ENCODE data around the gene TBC1D10B.
"Not testable (repeated sequence)": the region's sequence is repeated elsewhere in the genome, so short reads cannot be mapped to it uniquely, and the experiment has no call there.

Gene TBC1D10B

GRCh38 chr16:30324220-30324619 is 46.1 kb downstream of the TBC1D10B start:
- H3K9ac ChIP-seq (ENCODE audit: low read depth in 1 of 2, low read length in 2 of 2); H3K27me3 ChIP-seq (ENCODE audit: control insufficient read depth in 2 of 2, insufficient read depth in 2 of 2, low read length in 2 of 2); H3K36me3 ChIP-seq (ENCODE audit: control insufficient read depth in 2 of 2, insufficient read depth in 2 of 2, low read length in 2 of 2); H3K4me1 ChIP-seq (ENCODE audit: control insufficient read depth in 2 of 2, insufficient read depth in 2 of 2, low read length in 2 of 2); H3K9me3 ChIP-seq (ENCODE audit: control insufficient read depth in 2 of 2, low read length in 2 of 2); H3K27ac ChIP-seq (ENCODE audit: low read depth in 2 of 2, low read length in 2 of 2); H3K4me3 ChIP-seq (ENCODE audit: low read length in 2 of 2): not testable (repeated sequence)

DNA sequence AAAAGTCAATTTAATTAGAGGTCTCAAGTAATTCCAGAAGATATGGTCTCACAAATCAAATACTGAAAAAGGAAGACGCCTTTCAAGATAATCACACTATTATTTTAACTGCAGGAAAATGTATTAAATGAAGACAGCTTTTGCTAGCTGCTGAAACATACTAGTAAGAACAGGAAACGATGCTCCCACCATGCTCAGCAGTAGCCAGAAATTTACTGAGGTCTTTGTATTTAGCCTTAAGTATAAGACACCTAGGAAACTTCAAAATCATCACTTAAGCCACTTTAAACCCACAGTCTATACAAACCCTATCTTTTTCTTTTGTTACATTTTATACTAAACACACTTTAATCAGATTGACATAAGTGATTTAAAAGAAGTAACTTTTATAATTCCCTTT is 51.6 kb downstream of the TBC1D10B start:
- H3K4me3 ChIP-seq (ENCODE audit: low read length in 2 of 2); H3K9ac ChIP-seq (ENCODE audit: low read depth in 1 of 2, low read length in 2 of 2); H3K27me3 ChIP-seq (ENCODE audit: control insufficient read depth in 2 of 2, insufficient read depth in 2 of 2, low read length in 2 of 2); H3K27ac ChIP-seq (ENCODE audit: low read depth in 2 of 2, low read length in 2 of 2); H3K9me3 ChIP-seq (ENCODE audit: control insufficient read depth in 2 of 2, low read length in 2 of 2); H3K4me1 ChIP-seq (ENCODE audit: control insufficient read depth in 2 of 2, insufficient read depth in 2 of 2, low read length in 2 of 2); H3K36me3 ChIP-seq (ENCODE audit: control insufficient read depth in 2 of 2, insufficient read depth in 2 of 2, low read length in 2 of 2): not testable (repeated sequence)

DNA sequence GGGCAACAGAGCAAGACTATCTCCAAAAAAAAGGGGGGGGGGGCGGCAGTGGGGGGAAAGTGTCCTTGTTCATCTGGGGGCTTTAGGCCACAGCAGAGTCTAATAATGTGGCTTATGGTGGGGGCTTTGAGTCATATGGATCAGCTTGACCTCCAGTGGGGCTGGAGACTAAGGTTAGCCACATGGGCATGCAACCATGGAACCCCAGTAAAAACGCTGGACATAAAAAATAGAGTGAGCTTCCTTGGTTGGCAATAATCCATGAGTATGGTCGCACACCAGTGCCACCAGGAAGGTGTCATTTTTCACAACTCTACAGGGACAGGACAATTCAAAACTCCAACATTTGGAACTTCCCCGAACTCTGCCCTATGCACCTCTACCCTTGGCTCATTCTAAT is 59.4 kb downstream of the TBC1D10B start:
- H3K4me1 ChIP-seq (ENCODE audit: control insufficient read depth in 2 of 2, insufficient read depth in 2 of 2, low read length in 2 of 2); H3K9ac ChIP-seq (ENCODE audit: low read depth in 1 of 2, low read length in 2 of 2); H3K9me3 ChIP-seq (ENCODE audit: control insufficient read depth in 2 of 2, low read length in 2 of 2); H3K36me3 ChIP-seq (ENCODE audit: control insufficient read depth in 2 of 2, insufficient read depth in 2 of 2, low read length in 2 of 2); H3K27ac ChIP-seq (ENCODE audit: low read depth in 2 of 2, low read length in 2 of 2); H3K27me3 ChIP-seq (ENCODE audit: control insufficient read depth in 2 of 2, insufficient read depth in 2 of 2, low read length in 2 of 2); H3K4me3 ChIP-seq (ENCODE audit: low read length in 2 of 2): not testable (repeated sequence)

DNA sequence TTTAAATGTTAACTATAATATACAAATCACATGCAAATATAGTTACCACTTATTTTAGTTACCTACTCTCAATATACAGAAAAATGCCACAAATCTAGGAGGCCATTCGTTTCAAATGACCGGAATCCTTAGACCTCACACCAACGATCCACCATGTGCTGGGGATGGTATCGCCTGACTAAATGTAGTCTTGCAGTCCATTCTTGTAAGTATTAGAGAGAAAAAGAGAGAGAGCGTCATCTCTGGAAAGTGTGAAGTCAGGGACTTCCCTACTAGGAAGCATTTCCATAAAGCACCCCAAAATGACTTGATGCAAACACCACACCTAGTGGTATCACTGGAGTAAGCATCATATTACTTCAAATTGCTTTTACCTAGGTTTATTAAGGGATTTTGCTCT is 61.0 kb downstream of the TBC1D10B start:
- not testable (repeated sequence) for H3K27ac ChIP-seq (ENCODE audit: low read depth in 2 of 2, low read length in 2 of 2); H3K27me3 ChIP-seq (ENCODE audit: control insufficient read depth in 2 of 2, insufficient read depth in 2 of 2, low read length in 2 of 2); H3K4me3 ChIP-seq (ENCODE audit: low read length in 2 of 2); H3K9ac ChIP-seq (ENCODE audit: low read depth in 1 of 2, low read length in 2 of 2); H3K36me3 ChIP-seq (ENCODE audit: control insufficient read depth in 2 of 2, insufficient read depth in 2 of 2, low read length in 2 of 2); H3K4me1 ChIP-seq (ENCODE audit: control insufficient read depth in 2 of 2, insufficient read depth in 2 of 2, low read length in 2 of 2); H3K9me3 ChIP-seq (ENCODE audit: control insufficient read depth in 2 of 2, low read length in 2 of 2)
